ENCODE measurements around the gene SZRD1.

- TF ChIP-seq CTCF (conservative IDR thresholded peaks at IDR 0.05) (no peak), EZH2 (IDR thresholded peaks at IDR 0.05; ENCODE audit: low read depth) (no peak)
These were observed 71.9 kb downstream of the SZRD1 start for GRCh38 chr1:16438924-16439323.
